Endothelial cell of umbilical vein (primary cell): ENCODE measurements around the gene PLEKHH3. TPM values are rescaled to one million over a fixed set of nuclear protein-coding genes. Genes with fewer than 3 reads are reported as not detected.

Experiments used
- BruUV-seq: library from RNA; stranded (reverse); fragments of 400-500 nt; replicated peaks from 2 replicates; lab custom pipeline; 2021; lab: Mats Ljungman, UMichigan
- CTCF ChIA-PET: fragments of 300-600, 350-600 bp; sonication (Branson Sonifier 250); formaldehyde crosslinking; loops from one replicate; lab custom pipeline; 2021; ENCODE audit warnings: antibody characterized with exemption, inconsistent platforms; lab: Charles Lee
- POLR2A ChIA-PET: fragments of 300-600, 350-600 bp; sonication (Branson Sonifier 250); formaldehyde crosslinking; loops from one replicate; lab custom pipeline; 2021; ENCODE audit warnings: antibody characterized with exemption, inconsistent platforms; lab: Charles Lee
- DNase-seq: peaks from one replicate; pipeline ENCODE4 v3.0.0-alpha.2; 2011; ENCODE audit warnings: low read depth, low spot score
- FAIRE-seq: peaks from 2 replicates; lab custom pipeline; 2011; peaks lifted over from hg19 to GRCh38; lab: Jason Lieb, UNC
- H2AFZ ChIP-seq: 2 replicates; pipeline ENCODE4 v1.6.0; 2012; ENCODE audit warnings: low read depth, low read length, control low read depth, inconsistent platforms
- H3K27ac ChIP-seq: 2 replicates; pipeline ENCODE4 v1.5.1; 2011; ENCODE audit warnings: low read depth, mild to moderate bottlenecking, control low read depth, low read length, moderate library complexity; ENCODE audit not compliant: insufficient read depth
- H3K27me3 ChIP-seq, 2 experiments: 2 replicates each; pipeline versions ENCODE4 v1.6.0 to v1.6.1; 2011; ENCODE audit warnings: low read length in 2 of 2, mixed read lengths in 1 of 2; ENCODE audit not compliant: control insufficient read depth in 2 of 2, insufficient read depth in 2 of 2
- H3K36me3 ChIP-seq, 2 experiments: 2 replicates in 1 of 2; 3 replicates in 1 of 2; pipeline ENCODE4 v1.5.1; 2011; ENCODE audit warnings: low read length in 2 of 2, mild to moderate bottlenecking in 1 of 2, moderate library complexity in 1 of 2; ENCODE audit not compliant: control insufficient read depth in 2 of 2, insufficient read depth in 2 of 2; ENCODE audit errors: extremely low read depth in 1 of 2
- H3K4me1 ChIP-seq: 3 replicates; pipeline ENCODE4 v1.5.1; 2011; ENCODE audit warnings: mild to moderate bottlenecking, low read length; ENCODE audit not compliant: control insufficient read depth, insufficient read depth; ENCODE audit errors: extremely low read depth
- H3K4me2 ChIP-seq: 2 replicates; pipeline ENCODE4 v1.6.1; 2011; ENCODE audit warnings: low read length, control low read depth, mixed read lengths; ENCODE audit not compliant: insufficient read depth
- H3K4me3 ChIP-seq, 3 experiments: fragments of 200-600 bp in 1 of 3; sonication (generic), shearing (Covaris generic) in 1 of 3; replicated peaks in 1 of 3; 2 replicates each; pipeline ENCODE4 v1.5.1; 2011 to 2016; ENCODE audit warnings: control low read depth in 3 of 3, low read length in 3 of 3, mild to moderate bottlenecking in 2 of 3, inconsistent platforms in 1 of 3, low read depth in 1 of 3, moderate library complexity in 1 of 3; ENCODE audit not compliant: insufficient read depth in 1 of 3
- H3K79me2 ChIP-seq: 2 replicates; pipeline ENCODE4 v1.6.0; 2012; ENCODE audit warnings: low read length, inconsistent platforms; ENCODE audit not compliant: control insufficient read depth, insufficient read depth
- H3K9ac ChIP-seq: replicated peaks from 2 replicates; pipeline ENCODE3; 2011; ENCODE audit warnings: low read length, control low read depth; ENCODE audit not compliant: insufficient read depth; ENCODE audit errors: extremely low read depth
- H3K9me1 ChIP-seq: replicated peaks from 3 replicates; pipeline ENCODE4 v1.6.0; 2011; ENCODE audit warnings: mild to moderate bottlenecking, low read length; ENCODE audit not compliant: control insufficient read depth, insufficient read depth; ENCODE audit errors: extremely low read depth
- H3K9me3 ChIP-seq: replicated peaks from 2 replicates; pipeline ENCODE4 v1.5.1; 2012; ENCODE audit warnings: low read length, inconsistent platforms; ENCODE audit not compliant: control insufficient read depth, insufficient read depth
- H4K20me1 ChIP-seq: replicated peaks from 2 replicates; pipeline ENCODE3; 2011; ENCODE audit warnings: mild to moderate bottlenecking, low read length; ENCODE audit not compliant: control insufficient read depth, insufficient read depth; ENCODE audit errors: extremely low read depth
- EZH2 ChIP-seq: IDR thresholded peaks from 2 replicates; pipeline ENCODE4 v1.6.1; 2012; ENCODE audit warnings: borderline replicate concordance, low read depth, mild to moderate bottlenecking, moderate library complexity, low read length, inconsistent platforms; ENCODE audit not compliant: severe bottlenecking
- FOS ChIP-seq: IDR thresholded peaks from 2 replicates; pipeline ENCODE4 v1.6.1; 2011; ENCODE audit warnings: mild to moderate bottlenecking, low read length, moderate library complexity, borderline replicate concordance; ENCODE audit not compliant: insufficient read depth
- GATA2 ChIP-seq: IDR thresholded peaks from 2 replicates; pipeline ENCODE4 v1.7.0; 2011; ENCODE audit warnings: low read depth, mild to moderate bottlenecking, moderate library complexity, mixed read lengths, low read length; ENCODE audit not compliant: insufficient read length, insufficient read depth
- JUN ChIP-seq: IDR thresholded peaks from 2 replicates; pipeline ENCODE4 v1.6.1; 2011; ENCODE audit warnings: borderline replicate concordance, low read depth; ENCODE audit not compliant: insufficient read length, insufficient read depth
- MYC ChIP-seq: IDR thresholded peaks from one replicate; pipeline ENCODE4 v1.6.1; 2011; ENCODE audit warnings: mild to moderate bottlenecking, low read depth, low read length
- POLR2A ChIP-seq: IDR thresholded peaks from 2 replicates; pipeline ENCODE4 v1.6.1; 2012; ENCODE audit warnings: low read depth, mild to moderate bottlenecking, control low read depth, low read length
- POLR2AphosphoS5 ChIP-seq: IDR thresholded peaks from 2 replicates; pipeline ENCODE4 v1.6.1; 2012; ENCODE audit warnings: low read depth, mild to moderate bottlenecking, control low read depth, low read length, moderate library complexity; ENCODE audit not compliant: insufficient read depth
- dilution Hi-C: fragments of 300-500 bp; cut with MboI; formaldehyde crosslinking; loops from one replicate; pipeline ENCODE4 v1.15.0; 2019; ENCODE audit warnings: low sequenced_read_pairs; ENCODE audit not compliant: extremely low pct_ligation_motif_present
- intact Hi-C: fragments of 100-400 bp; cut with micrococcal nuclease; formaldehyde crosslinking; loops from one replicate; pipeline ENCODE4 v1.10.0; 2022
- polyA plus RNA-seq, 4 experiments: library from polyadenylated mRNA; depleted of rRNA in 3 of 4; stranded (reverse) in 3 of 4; unstranded in 1 of 4; fragments of >200 nt; gene quantifications; 2 replicates each; pipeline versions ENCODE4 v1.2.1 to v1.2.3, GENCODE V29; 2011 to 2012; ENCODE audit warnings: missing spikeins in 1 of 4
- total RNA-seq: library from RNA; stranded (reverse); gene quantifications from 2 replicates; pipeline ENCODE4 v1.2.3, GENCODE V29; 2021
- TF ChIP-seq, protein P1 (sequence below): IDR thresholded peaks from 2 replicates; pipeline ENCODE4 v1.6.1; 2011; ENCODE audit not compliant: insufficient read depth, insufficient read length
- TF ChIP-seq, protein P2 (sequence below), 2 donors: IDR thresholded peaks; 1 replicate in 1 of 2; 2 replicates in 1 of 2; pipeline ENCODE4 v1.5.1; 2011; ENCODE audit warnings: low read length in 2 of 2, mild to moderate bottlenecking in 2 of 2, moderate library complexity in 2 of 2, control low read depth in 1 of 2, inconsistent platforms in 1 of 2, low read depth in 1 of 2; ENCODE audit not compliant: insufficient read depth in 1 of 2; ENCODE audit errors: extremely low read depth in 1 of 2

The PLEKHH3 gene
- total and polyA plus RNA-seq, 2 donors (not counting 3 experiments of a cell fraction or from before 2014, with no cell fraction given): 5.4 to 11.3 TPM

DNA sequence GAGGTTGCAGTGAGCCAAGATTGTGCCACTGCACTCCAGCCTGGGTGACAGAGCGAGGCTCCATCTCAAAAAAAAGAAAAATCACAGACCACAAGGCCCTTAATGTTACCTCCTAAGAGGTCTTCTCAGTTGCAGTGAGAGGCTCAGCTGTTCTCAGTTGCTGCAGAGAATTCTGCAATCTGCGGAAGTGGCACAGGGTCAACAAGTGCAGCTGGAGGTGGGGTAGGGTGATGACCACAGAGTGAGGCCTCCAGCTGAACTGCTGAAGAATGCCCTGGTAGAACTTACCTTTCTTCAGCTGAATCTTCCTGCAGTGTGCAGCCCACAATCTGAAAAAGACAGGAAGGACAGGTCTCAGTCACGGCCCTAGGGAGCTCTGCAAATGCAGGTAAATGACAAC lies 31.8 kb upstream of the PLEKHH3 start:
- Histone ChIP-seq H3K4me1 (no peaks in the 10 kb centered on the region), H3K4me3 (no peak overlapping the region), H3K9me3 (no peaks in the 10 kb centered on the region), H3K9ac (no peak overlapping the region), H3K79me2 (no peaks in the 10 kb centered on the region), H3K27ac (no peak overlapping the region), H4K20me1 (no peaks in the 10 kb centered on the region), H3K36me3 (peaks cover 15 to 50% of the 10 kb centered on the region in 2 experiments), H3K27me3 (no peaks in the 10 kb centered on the region), H3K4me2 (no peak overlapping the region), H3K9me1 (no peaks in the 10 kb centered on the region), H2AFZ (no peak overlapping the region)
- dilution Hi-C loops: no loop called here
- DNase-seq (no peak), FAIRE-seq (no peak)
- ChIA-PET CTCF (interaction anchor here (1.8 to 2.6 kb wide), 2 partner anchors 55 to 130 kb away, joined by 4 to 21 read pairs; partner anchors contain the start of gene PSMC3IP), POLR2A (no interaction called here)
- TF ChIP-seq EZH2: no peak
- no peak for TF ChIP-seq GATA2
- TF ChIP-seq, protein P1, sequence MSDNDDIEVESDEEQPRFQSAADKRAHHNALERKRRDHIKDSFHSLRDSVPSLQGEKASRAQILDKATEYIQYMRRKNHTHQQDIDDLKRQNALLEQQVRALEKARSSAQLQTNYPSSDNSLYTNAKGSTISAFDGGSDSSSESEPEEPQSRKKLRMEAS: no peak
- no peak for TF ChIP-seq MYC
- TF ChIP-seq POLR2A: no peak
- no peak for TF ChIP-seq POLR2AphosphoS5
- TF ChIP-seq JUN: no peak
- no peak for TF ChIP-seq FOS
- TF ChIP-seq, protein P2, sequence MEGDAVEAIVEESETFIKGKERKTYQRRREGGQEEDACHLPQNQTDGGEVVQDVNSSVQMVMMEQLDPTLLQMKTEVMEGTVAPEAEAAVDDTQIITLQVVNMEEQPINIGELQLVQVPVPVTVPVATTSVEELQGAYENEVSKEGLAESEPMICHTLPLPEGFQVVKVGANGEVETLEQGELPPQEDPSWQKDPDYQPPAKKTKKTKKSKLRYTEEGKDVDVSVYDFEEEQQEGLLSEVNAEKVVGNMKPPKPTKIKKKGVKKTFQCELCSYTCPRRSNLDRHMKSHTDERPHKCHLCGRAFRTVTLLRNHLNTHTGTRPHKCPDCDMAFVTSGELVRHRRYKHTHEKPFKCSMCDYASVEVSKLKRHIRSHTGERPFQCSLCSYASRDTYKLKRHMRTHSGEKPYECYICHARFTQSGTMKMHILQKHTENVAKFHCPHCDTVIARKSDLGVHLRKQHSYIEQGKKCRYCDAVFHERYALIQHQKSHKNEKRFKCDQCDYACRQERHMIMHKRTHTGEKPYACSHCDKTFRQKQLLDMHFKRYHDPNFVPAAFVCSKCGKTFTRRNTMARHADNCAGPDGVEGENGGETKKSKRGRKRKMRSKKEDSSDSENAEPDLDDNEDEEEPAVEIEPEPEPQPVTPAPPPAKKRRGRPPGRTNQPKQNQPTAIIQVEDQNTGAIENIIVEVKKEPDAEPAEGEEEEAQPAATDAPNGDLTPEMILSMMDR (IDR thresholded peaks at IDR 0.05; ENCODE audit: extremely low read depth in 1 of 2, insufficient read depth in 1 of 2, low read depth in 1 of 2, low read length in 2 of 2): no peak
- no TSS peak for BruUV-seq
- intact Hi-C loops: no loop called here
